ENCODE results near the gene CD53. TPM values are rescaled to one million over a fixed set of nuclear protein-coding genes. Genes with fewer than 3 reads are reported as not detected.

CD53 gene
- total and polyA plus RNA-seq, 2 experiments from 2014 or later, result 0.79 to 1.4 TPM

GRCh38 chr1:110879758-110880606 is 7.0 kb downstream of the CD53 start:
- TF ChIP-seq EZH2phosphoT487 (IDR thresholded peaks at IDR 0.05; ENCODE audit: low read depth, severe bottlenecking, unreplicated experiment) (no peak), CTCF (IDR thresholded peaks at IDR 0.05; ENCODE audit: poor library complexity) (no peak)
- no peaks in the 10 kb centered on the region for H4K20me1 ChIP-seq (ENCODE audit: insufficient read depth, poor library complexity, severe bottlenecking)
- H3K4me3 ChIP-seq, result no peak overlapping the region
- no peak overlapping the region for H2AFZ ChIP-seq
- H3K27ac ChIP-seq, result no peak overlapping the region
- H3K9me2 ChIP-seq (replicated peaks; ENCODE audit: insufficient read depth), result no peaks in the 10 kb centered on the region
- no peaks in the 10 kb centered on the region for H3K79me2 ChIP-seq
- H3K4me2 ChIP-seq, result no peak overlapping the region
- no peaks in the 10 kb centered on the region for H3K27me3 ChIP-seq
- 51% methylated on average over 7 of the region's 7 CpGs for WGBS (ENCODE audit: low lambda C conversion rate, missing lambda C conversion rate)
- H3K9me3 ChIP-seq (ENCODE audit: low read depth), result no peaks in the 10 kb centered on the region
- DNase-seq (ENCODE audit: low spot score), result no peak
- H3K36me3 ChIP-seq (replicated peaks; ENCODE audit: insufficient read depth, low read depth), result no peaks in the 10 kb centered on the region
- H3K4me1 ChIP-seq (ENCODE audit: insufficient read depth), result no peaks in the 10 kb centered on the region

GRCh38 chr1:110880708-110881374 is 7.9 kb downstream of the CD53 start:
- Histone ChIP-seq H3K9me3 (ENCODE audit: low read depth) (no peaks in the 10 kb centered on the region), H3K9me2 (replicated peaks; ENCODE audit: insufficient read depth) (no peaks in the 10 kb centered on the region), H3K4me1 (ENCODE audit: insufficient read depth) (no peaks in the 10 kb centered on the region), H3K79me2 (no peaks in the 10 kb centered on the region), H3K27ac (no peak overlapping the region), H3K27me3 (no peaks in the 10 kb centered on the region), H3K4me3 (no peak overlapping the region), H3K4me2 (no peak overlapping the region), H4K20me1 (ENCODE audit: insufficient read depth, poor library complexity, severe bottlenecking) (no peaks in the 10 kb centered on the region), H2AFZ (no peak overlapping the region), H3K36me3 (replicated peaks; ENCODE audit: insufficient read depth, low read depth) (no peaks in the 10 kb centered on the region)
- TF ChIP-seq EZH2 (IDR thresholded peaks at IDR 0.05; ENCODE audit: borderline replicate concordance) (no peak), CTCF (IDR thresholded peaks at IDR 0.05; ENCODE audit: poor library complexity) (no peak), EZH2phosphoT487 (IDR thresholded peaks at IDR 0.05; ENCODE audit: low read depth, severe bottlenecking, unreplicated experiment) (no peak)
- no peak for DNase-seq (ENCODE audit: low spot score)
- 82% methylated on average over 2 of the region's 2 CpGs for WGBS (ENCODE audit: low lambda C conversion rate, missing lambda C conversion rate)

- no peak overlapping the region for H3K4me2 ChIP-seq
- TF ChIP-seq EZH2 (IDR thresholded peaks at IDR 0.05; ENCODE audit: borderline replicate concordance) (no peak), CTCF (IDR thresholded peaks at IDR 0.05; ENCODE audit: poor library complexity) (no peak), EZH2phosphoT487 (IDR thresholded peaks at IDR 0.05; ENCODE audit: low read depth, severe bottlenecking, unreplicated experiment) (no peak)
- H3K36me3 ChIP-seq (replicated peaks; ENCODE audit: insufficient read depth, low read depth), result no peaks in the 10 kb centered on the region
- no peaks in the 10 kb centered on the region for H3K9me3 ChIP-seq (ENCODE audit: low read depth)
- H2AFZ ChIP-seq, result no peak overlapping the region
- H3K27ac ChIP-seq, result no peak overlapping the region
- H3K79me2 ChIP-seq, result no peaks in the 10 kb centered on the region
- H3K27me3 ChIP-seq, result no peaks in the 10 kb centered on the region
- 81% methylated on average over 6 of the region's 6 CpGs for WGBS (ENCODE audit: low lambda C conversion rate, missing lambda C conversion rate)
- H4K20me1 ChIP-seq (ENCODE audit: insufficient read depth, poor library complexity, severe bottlenecking), result no peaks in the 10 kb centered on the region
- no peak for DNase-seq (ENCODE audit: low spot score)
- H3K4me1 ChIP-seq (ENCODE audit: insufficient read depth), result no peaks in the 10 kb centered on the region
- no peak overlapping the region for H3K4me3 ChIP-seq
- H3K9me2 ChIP-seq (replicated peaks; ENCODE audit: insufficient read depth), result no peaks in the 10 kb centered on the region
Observed at GRCh38 chr1:110888049-110888448, 15.1 kb downstream of the CD53 start.
